HepG2 (cell line): ENCODE data around the gene ZNF674. TPM values are rescaled to one million over a fixed set of nuclear protein-coding genes. Genes with fewer than 3 reads are reported as not detected.

Experiments used
- ATF4 ChIP-seq, 2 experiments: fragments of 450-650 bp in 1 of 2; sonication (generic) in 1 of 2; formaldehyde crosslinking; IDR thresholded peaks; 2 replicates each; pipeline versions ENCODE4 v1.5.0 to v1.8.0; 2020 to 2022; ENCODE audit warnings: mild to moderate bottlenecking in 1 of 2, missing genetic modification reagents in 1 of 2
- CC2D1A ChIP-seq: sonication (generic); formaldehyde crosslinking; IDR thresholded peaks from 2 replicates; pipeline ENCODE4 v1.8.1; 2023; ENCODE audit warnings: mild to moderate bottlenecking, missing genetic modification reagents
- ELF3 ChIP-seq: IDR thresholded peaks from 2 replicates; pipeline ENCODE4 v1.6.1; 2016; ENCODE audit warnings: missing genetic modification reagents, missing compliant biosample characterization
- KAT8 ChIP-seq: IDR thresholded peaks from 2 replicates; pipeline ENCODE4 v1.6.1; 2016; ENCODE audit warnings: missing genetic modification reagents, missing compliant biosample characterization
- NFYB ChIP-seq: sonication (generic); formaldehyde crosslinking; IDR thresholded peaks from 2 replicates; pipeline ENCODE4 v1.4.0; 2020; ENCODE audit warnings: missing genetic modification reagents
- REL ChIP-seq: sonication (generic); formaldehyde crosslinking; conservative IDR thresholded peaks from 2 replicates; pipeline ENCODE4 v1.8.0; 2022; ENCODE audit warnings: mild to moderate bottlenecking, missing genetic modification reagents, moderate library complexity
- SAP130 ChIP-seq: IDR thresholded peaks from 2 replicates; pipeline ENCODE4 v1.6.1; 2016; ENCODE audit warnings: low read depth
- U2AF1 ChIP-seq: fragments of 200-400 bp; formaldehyde crosslinking; optimal IDR thresholded peaks from 2 replicates; pipeline ENCODE3; 2017; ENCODE audit warnings: mild to moderate bottlenecking, low read depth, low read length
- ZBTB33 ChIP-seq: sonication (generic); formaldehyde crosslinking; IDR thresholded peaks from 2 replicates; pipeline ENCODE4 v1.4.0; 2020; ENCODE audit warnings: missing genetic modification reagents
- ZBTB39 ChIP-seq: sonication (generic); formaldehyde crosslinking; IDR thresholded peaks from 2 replicates; pipeline ENCODE4 v1.5.0; 2020; ENCODE audit warnings: missing genetic modification reagents
- ZBTB7B ChIP-seq: sonication (generic); formaldehyde crosslinking; IDR thresholded peaks from 2 replicates; pipeline ENCODE4 v1.4.0; 2020; ENCODE audit warnings: missing genetic modification reagents
- ZFP36L2 ChIP-seq: sonication (generic); formaldehyde crosslinking; IDR thresholded peaks from 2 replicates; pipeline ENCODE4 v1.4.0; 2020; ENCODE audit warnings: missing genetic modification reagents
- ZNF10 ChIP-seq: sonication (generic); formaldehyde crosslinking; IDR thresholded peaks from 2 replicates; pipeline ENCODE4 v1.4.0; 2020; ENCODE audit warnings: mild to moderate bottlenecking, low read depth, missing genetic modification reagents, borderline replicate concordance
- ZNF296 ChIP-seq: sonication (generic); formaldehyde crosslinking; conservative IDR thresholded peaks from 2 replicates; pipeline ENCODE4 v1.5.0; 2020; ENCODE audit warnings: mild to moderate bottlenecking, missing genetic modification reagents
- polyA plus RNA-seq, 8 experiments: library from polyadenylated mRNA; depleted of rRNA in 3 of 8; stranded (reverse) in 7 of 8; unstranded in 1 of 8; fragments of >200 nt; fragmentation: Illumina TruSeq in 4 of 8; extraction: Trizol in 4 of 8; gene quantifications; 2 replicates each; pipeline versions ENCODE4 v1.2.1 to v1.2.3, GENCODE V29; 2011 to 2016; ENCODE audit warnings: low read depth in 4 of 8, missing spikeins in 1 of 8, mixed read lengths in 1 of 8; ENCODE audit not compliant: insufficient read depth in 1 of 8
- total RNA-seq, 5 experiments: library from RNA; depleted of rRNA; stranded (reverse); fragments of >200 nt; fragmentation: Illumina TruSeq; extraction: Trizol; gene quantifications; 2 replicates each; pipeline ENCODE4 v1.2.3, GENCODE V29; 2016; ENCODE audit warnings: low read depth in 1 of 5
- TF ChIP-seq, protein P1 (sequence below): sonication (generic); formaldehyde crosslinking; IDR thresholded peaks from 2 replicates; pipeline ENCODE4 v1.4.0; 2020; ENCODE audit warnings: missing genetic modification reagents, mild to moderate bottlenecking, borderline replicate concordance
- TF ChIP-seq, protein P2 (sequence below): sonication (generic); formaldehyde crosslinking; IDR thresholded peaks from 2 replicates; pipeline ENCODE4 v1.5.0; 2020; ENCODE audit warnings: missing genetic modification reagents, mild to moderate bottlenecking, borderline replicate concordance
- TF ChIP-seq, protein P3 (sequence below): sonication (generic); formaldehyde crosslinking; IDR thresholded peaks from 2 replicates; pipeline ENCODE4 v1.4.0; 2020; ENCODE audit warnings: missing genetic modification reagents

The ZNF674 gene
- total and polyA plus RNA-seq, 2 of the 13 experiments (the other 11 are each of a cell fraction or from before 2014, with no cell fraction given), result 2.9 to 3.5 TPM

- TF ChIP-seq, protein P1, sequence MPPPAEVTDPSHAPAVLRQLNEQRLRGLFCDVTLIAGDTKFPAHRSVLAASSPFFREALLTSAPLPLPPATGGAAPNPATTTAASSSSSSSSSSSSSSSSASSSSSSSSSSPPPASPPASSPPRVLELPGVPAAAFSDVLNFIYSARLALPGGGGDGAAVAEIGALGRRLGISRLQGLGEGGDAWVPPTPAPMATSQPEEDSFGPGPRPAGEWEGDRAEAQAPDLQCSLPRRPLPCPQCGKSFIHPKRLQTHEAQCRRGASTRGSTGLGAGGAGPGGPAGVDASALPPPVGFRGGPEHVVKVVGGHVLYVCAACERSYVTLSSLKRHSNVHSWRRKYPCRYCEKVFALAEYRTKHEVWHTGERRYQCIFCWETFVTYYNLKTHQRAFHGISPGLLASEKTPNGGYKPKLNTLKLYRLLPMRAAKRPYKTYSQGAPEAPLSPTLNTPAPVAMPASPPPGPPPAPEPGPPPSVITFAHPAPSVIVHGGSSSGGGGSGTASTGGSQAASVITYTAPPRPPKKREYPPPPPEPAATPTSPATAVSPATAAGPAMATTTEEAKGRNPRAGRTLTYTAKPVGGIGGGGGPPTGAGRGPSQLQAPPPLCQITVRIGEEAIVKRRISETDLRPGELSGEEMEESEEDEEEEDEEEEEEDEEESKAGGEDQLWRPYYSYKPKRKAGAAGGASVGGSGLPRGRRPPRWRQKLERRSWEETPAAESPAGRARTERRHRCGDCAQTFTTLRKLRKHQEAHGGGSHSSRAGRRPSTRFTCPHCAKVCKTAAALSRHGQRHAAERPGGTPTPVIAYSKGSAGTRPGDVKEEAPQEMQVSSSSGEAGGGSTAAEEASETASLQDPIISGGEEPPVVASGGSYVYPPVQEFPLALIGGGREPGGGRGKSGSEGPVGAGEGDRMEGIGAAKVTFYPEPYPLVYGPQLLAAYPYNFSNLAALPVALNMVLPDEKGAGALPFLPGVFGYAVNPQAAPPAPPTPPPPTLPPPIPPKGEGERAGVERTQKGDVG (CRISPR knock-in tag), result no peak
- TF ChIP-seq U2AF1 (no peak), ZNF10 (CRISPR knock-in tag) (no peak), REL (CRISPR knock-in tag) (no peak), ZBTB39 (CRISPR knock-in tag) (peak; percentile 42; the same call in 1 of the 2 replicates), ZBTB33 (peak; percentile 98), ATF4 (CRISPR knock-in tag; IDR thresholded peaks at IDR 0.05) (no peak), ZFP36L2 (no peak), SAP130 (CRISPR knock-in tag) (peak; percentile 48), NFYB (CRISPR knock-in tag) (no peak), ELF3 (0 out of 2 replicates have a peak, but pooled peaks have one; percentile 8), CC2D1A (CRISPR knock-in tag) (no peak), ZBTB7B (no peak), ZNF296 (CRISPR knock-in tag) (no peak), KAT8 (no peak)
- TF ChIP-seq, protein P2, sequence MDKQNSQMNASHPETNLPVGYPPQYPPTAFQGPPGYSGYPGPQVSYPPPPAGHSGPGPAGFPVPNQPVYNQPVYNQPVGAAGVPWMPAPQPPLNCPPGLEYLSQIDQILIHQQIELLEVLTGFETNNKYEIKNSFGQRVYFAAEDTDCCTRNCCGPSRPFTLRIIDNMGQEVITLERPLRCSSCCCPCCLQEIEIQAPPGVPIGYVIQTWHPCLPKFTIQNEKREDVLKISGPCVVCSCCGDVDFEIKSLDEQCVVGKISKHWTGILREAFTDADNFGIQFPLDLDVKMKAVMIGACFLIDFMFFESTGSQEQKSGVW (CRISPR knock-in tag), result no peak
- TF ChIP-seq, protein P3, sequence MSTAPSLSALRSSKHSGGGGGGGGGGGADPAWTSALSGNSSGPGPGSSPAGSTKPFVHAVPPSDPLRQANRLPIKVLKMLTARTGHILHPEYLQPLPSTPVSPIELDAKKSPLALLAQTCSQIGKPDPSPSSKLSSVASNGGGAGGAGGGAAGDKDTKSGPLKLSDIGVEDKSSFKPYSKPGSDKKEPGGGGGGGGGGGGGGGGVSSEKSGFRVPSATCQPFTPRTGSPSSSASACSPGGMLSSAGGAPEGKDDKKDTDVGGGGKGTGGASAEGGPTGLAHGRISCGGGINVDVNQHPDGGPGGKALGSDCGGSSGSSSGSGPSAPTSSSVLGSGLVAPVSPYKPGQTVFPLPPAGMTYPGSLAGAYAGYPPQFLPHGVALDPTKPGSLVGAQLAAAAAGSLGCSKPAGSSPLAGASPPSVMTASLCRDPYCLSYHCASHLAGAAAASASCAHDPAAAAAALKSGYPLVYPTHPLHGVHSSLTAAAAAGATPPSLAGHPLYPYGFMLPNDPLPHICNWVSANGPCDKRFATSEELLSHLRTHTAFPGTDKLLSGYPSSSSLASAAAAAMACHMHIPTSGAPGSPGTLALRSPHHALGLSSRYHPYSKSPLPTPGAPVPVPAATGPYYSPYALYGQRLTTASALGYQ (CRISPR knock-in tag), result no peak
Observed at GRCh38 chrX:46573892-46574773, 28.9 kb upstream of the ZNF674 start (continued).
